Purkinje cell (primary cell): ENCODE results near the gene ZNF763. TPM values are rescaled to one million over a fixed set of nuclear protein-coding genes. Genes with fewer than 3 reads are reported as not detected.

ENCODE experiments used
- polyA plus RNA-seq: library from polyadenylated mRNA; unstranded; fragments of >200 nt; fragmentation: Nextera tagmentation; gene quantifications from 2 replicates; pipeline ENCODE4 v1.2.1, GENCODE V29; 2014

Gene ZNF763
- 0.99 and 2.5 TPM in 2 replicates for polyA plus RNA-seq

GRCh38 chr19:11964858-11965645 is at the start of gene ZNF763:
ZNF763 (plus strand) TSS chr19:11965040; CDS start chr19:11965209, 169 bp downstream.

GRCh38 chr19:11924886-11925650 is 39.8 kb upstream of the ZNF763 start, which contains the start of gene ZNF700:
ZNF700 (plus strand) TSS chr19:11925107; CDS start chr19:11925211, 104 bp downstream.

Other genes with a start within 250 kb of the ZNF763 start
- gene ZNF823, start 226.1 kb upstream of the ZNF763 start, polyA plus RNA-seq = 0.57 and 1.6 TPM in 2 replicates
- 12.6 and 16.6 TPM in 2 replicates for gene ZNF441, start 198.0 kb upstream of the ZNF763 start, polyA plus RNA-seq
- 1.4 and 2.3 TPM in 2 replicates for gene ZNF491, start 166.5 kb upstream of the ZNF763 start, polyA plus RNA-seq
- 3.0 and 3.7 TPM in 2 replicates for gene ZNF440, start 150.8 kb upstream of the ZNF763 start, polyA plus RNA-seq
- 2.2 and 8.2 TPM in 2 replicates for gene ZNF439, start 116.3 kb upstream of the ZNF763 start, polyA plus RNA-seq
- 0.22 and 0.70 TPM in 2 replicates for gene ZNF69, start 77.3 kb upstream of the ZNF763 start, polyA plus RNA-seq
- 0.39 and 5.0 TPM in 2 replicates for gene ZNF700, start 39.9 kb upstream of the ZNF763 start, polyA plus RNA-seq
- 2.7 and 4.4 TPM in 2 replicates for gene ZNF433, start 70.6 kb downstream of the ZNF763 start, polyA plus RNA-seq
- not detected in 2 replicates for gene ZNF878, start 87.9 kb downstream of the ZNF763 start, polyA plus RNA-seq
- 2.4 and 5.2 TPM in 2 replicates for gene ZNF844, start 99.7 kb downstream of the ZNF763 start, polyA plus RNA-seq
- gene ZNF20, start 175.3 kb downstream of the ZNF763 start, polyA plus RNA-seq = not detected in 2 replicates
- 4.5 and 9.4 TPM in 2 replicates for gene ZNF625, start 191.7 kb downstream of the ZNF763 start, polyA plus RNA-seq
- 4.0 and 7.6 TPM in 2 replicates for gene ZNF136, start 198.1 kb downstream of the ZNF763 start, polyA plus RNA-seq